ENCODE measurements around the gene LPP. TPM values are rescaled to one million over a fixed set of nuclear protein-coding genes. Genes with fewer than 3 reads are reported as not detected.

The LPP gene
- total and polyA plus RNA-seq, 2 donors (not counting 1 experiment from before 2014, with no cell fraction given), result 7.6 to 81.7 TPM

DNA sequence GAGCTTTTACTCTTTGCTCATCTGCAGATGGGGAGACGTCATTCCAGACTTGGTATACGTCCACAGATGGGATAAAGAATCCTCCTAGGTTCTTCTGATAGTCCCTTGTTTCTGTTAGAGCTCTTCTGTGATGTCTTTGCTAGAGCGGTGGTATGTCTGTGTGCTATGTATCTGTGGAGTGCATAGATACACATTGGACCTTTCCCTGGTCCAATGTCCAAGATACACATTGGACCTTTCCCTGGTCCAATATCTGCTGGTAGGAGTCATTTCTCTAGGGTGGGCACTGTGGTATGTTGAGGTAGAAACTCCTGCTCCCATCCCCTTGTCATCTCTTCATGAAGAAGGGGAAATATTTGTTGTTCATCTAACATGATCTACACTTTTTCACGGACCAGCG is 47.5 kb upstream of the LPP start:
- H3K4me3 ChIP-seq (ENCODE audit: control extremely low read depth in 1 of 5, extremely low read depth in 1 of 5, insufficient read depth in 1 of 5, low read depth in 2 of 5, low read length in 4 of 5), result no peak overlapping the region
- no peak for DNase-seq
- peaks cover 31% of the 10 kb centered on the region for H3K4me1 Mint-ChIP-seq
- no peak overlapping the region for H3K9ac ChIP-seq (ENCODE audit: low read length)
- H3K79me2 ChIP-seq (ENCODE audit: control insufficient read depth, insufficient read depth, low read length), result no peaks in the 10 kb centered on the region
- no peaks in the 10 kb centered on the region for H3K27me3 ChIP-seq (replicated peaks in 1 of 4; ENCODE audit: control extremely low read depth in 1 of 4, control insufficient read depth in 3 of 4, insufficient read depth in 4 of 4, low read length in 3 of 4)
- ATAC-seq (ENCODE audit: low read depth), result no peak
- H3K27me3 Mint-ChIP-seq, result no peaks in the 10 kb centered on the region
- POLR2A ChIA-PET, result no interaction called here
- intact Hi-C loops (cut with micrococcal nuclease), result loop anchor here (5.0 kb wide), 1 partner anchor 359 kb away; the partner anchor contains the start of gene BCL6
- H3K4me1 ChIP-seq (ENCODE audit: control insufficient read depth in 2 of 2, insufficient read depth in 2 of 2, low read length in 2 of 2), result peaks cover 19 to 29% of the 10 kb centered on the region in 2 donors
- no peak overlapping the region for H3K27ac Mint-ChIP-seq
- CTCF ChIA-PET, result interaction anchor here (0.9 to 1.3 kb wide), 2 partner anchors 8 to 366 kb away, joined by 3 read pairs; no protein-coding TSS in a partner anchor
- no peak for TF ChIP-seq EZH2 (IDR thresholded peaks at IDR 0.05; ENCODE audit: borderline replicate concordance, insufficient read depth, low read depth, low read length, poor library complexity, severe bottlenecking)
- TF ChIP-seq, protein P1, sequence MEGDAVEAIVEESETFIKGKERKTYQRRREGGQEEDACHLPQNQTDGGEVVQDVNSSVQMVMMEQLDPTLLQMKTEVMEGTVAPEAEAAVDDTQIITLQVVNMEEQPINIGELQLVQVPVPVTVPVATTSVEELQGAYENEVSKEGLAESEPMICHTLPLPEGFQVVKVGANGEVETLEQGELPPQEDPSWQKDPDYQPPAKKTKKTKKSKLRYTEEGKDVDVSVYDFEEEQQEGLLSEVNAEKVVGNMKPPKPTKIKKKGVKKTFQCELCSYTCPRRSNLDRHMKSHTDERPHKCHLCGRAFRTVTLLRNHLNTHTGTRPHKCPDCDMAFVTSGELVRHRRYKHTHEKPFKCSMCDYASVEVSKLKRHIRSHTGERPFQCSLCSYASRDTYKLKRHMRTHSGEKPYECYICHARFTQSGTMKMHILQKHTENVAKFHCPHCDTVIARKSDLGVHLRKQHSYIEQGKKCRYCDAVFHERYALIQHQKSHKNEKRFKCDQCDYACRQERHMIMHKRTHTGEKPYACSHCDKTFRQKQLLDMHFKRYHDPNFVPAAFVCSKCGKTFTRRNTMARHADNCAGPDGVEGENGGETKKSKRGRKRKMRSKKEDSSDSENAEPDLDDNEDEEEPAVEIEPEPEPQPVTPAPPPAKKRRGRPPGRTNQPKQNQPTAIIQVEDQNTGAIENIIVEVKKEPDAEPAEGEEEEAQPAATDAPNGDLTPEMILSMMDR (IDR thresholded peaks at IDR 0.05), result no peak
- H4K20me1 ChIP-seq (ENCODE audit: control insufficient read depth, insufficient read depth, low read length, poor library complexity, severe bottlenecking), result no peaks in the 10 kb centered on the region
- no peak overlapping the region for H2AFZ ChIP-seq (ENCODE audit: insufficient read depth, low read depth, low read length, poor library complexity, severe bottlenecking)
- H3K27ac ChIP-seq (ENCODE audit: low read length in 2 of 2), result no peak overlapping the region
- no peaks in the 10 kb centered on the region for H3K9me3 ChIP-seq (ENCODE audit: control extremely low read depth in 1 of 3, control insufficient read depth in 2 of 3, insufficient read depth in 1 of 3, low read length in 2 of 3)
- no peaks in the 10 kb centered on the region for H3K36me3 ChIP-seq (replicated peaks in 1 of 2; ENCODE audit: control extremely low read depth in 1 of 2, control insufficient read depth in 1 of 2, extremely low read depth in 1 of 2, insufficient read depth in 2 of 2, low read length in 1 of 2)
- H3K4me3 Mint-ChIP-seq, result no peak overlapping the region
- H3K4me2 ChIP-seq (replicated peaks; ENCODE audit: low read depth, low read length, poor library complexity, severe bottlenecking), result no peak overlapping the region
- no peaks in the 10 kb centered on the region for H3K9me3 Mint-ChIP-seq (ENCODE audit: insufficient read depth)
- 100% methylated on average over 2 of the region's 5 CpGs for WGBS (ENCODE audit: insufficient coverage)

DNA sequence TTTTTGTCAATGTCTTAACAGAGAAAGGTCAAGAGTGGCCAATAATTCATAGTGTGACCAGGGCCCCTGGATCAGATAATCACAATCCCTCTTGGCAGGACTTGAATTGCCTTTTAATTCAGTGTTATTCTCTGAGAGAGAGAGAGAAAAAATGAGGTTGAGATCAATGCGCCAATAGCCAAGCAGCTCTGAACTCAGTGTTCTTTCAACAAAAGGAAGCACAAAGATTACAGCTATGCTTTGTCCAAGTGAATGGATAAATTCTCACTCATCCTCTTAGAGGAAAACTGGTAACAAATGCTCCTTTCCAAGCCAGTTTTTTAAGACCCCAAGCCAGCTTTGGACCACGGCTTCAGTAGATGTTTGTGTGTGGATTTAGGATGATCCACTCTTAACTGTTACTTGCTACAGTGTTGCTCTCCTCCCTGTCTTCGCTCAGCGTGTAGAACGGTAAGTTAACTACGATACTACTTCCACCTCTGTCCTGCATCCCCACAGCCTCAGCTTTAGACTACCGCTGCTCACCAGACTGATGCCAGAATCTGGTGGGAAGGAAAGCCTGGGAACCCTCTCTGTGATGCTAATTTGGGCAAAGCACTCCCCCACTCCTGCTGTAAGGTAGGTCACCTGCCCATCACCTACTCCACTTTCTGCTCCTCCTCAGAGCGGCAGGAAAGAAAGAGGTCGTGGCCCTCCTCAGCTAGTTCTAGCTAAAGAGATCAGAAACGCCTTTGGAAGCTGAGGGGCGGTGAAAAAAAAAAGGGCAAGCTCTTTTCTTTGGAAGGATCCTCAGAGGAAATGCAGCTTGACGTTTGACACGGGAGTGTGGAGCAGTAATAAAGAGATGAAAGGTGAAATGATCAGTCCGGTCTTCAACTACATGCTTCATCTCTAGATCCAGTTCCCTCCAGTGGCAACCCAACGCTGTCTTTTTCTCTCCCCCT is 46.8 kb upstream of the LPP start:
- Histone ChIP-seq H3K4me1 (ENCODE audit: control insufficient read depth in 2 of 2, insufficient read depth in 2 of 2, low read length in 2 of 2) (peaks cover 19 to 29% of the 10 kb centered on the region in 2 donors), H3K27ac (ENCODE audit: low read length in 2 of 2) (no peak overlapping the region), H4K20me1 (ENCODE audit: control insufficient read depth, insufficient read depth, low read length, poor library complexity, severe bottlenecking) (no peaks in the 10 kb centered on the region), H3K79me2 (ENCODE audit: control insufficient read depth, insufficient read depth, low read length) (no peaks in the 10 kb centered on the region), H3K27me3 (replicated peaks in 1 of 4; ENCODE audit: control extremely low read depth in 1 of 4, control insufficient read depth in 3 of 4, insufficient read depth in 4 of 4, low read length in 3 of 4) (no peaks in the 10 kb centered on the region), H3K9ac (ENCODE audit: low read length) (no peak overlapping the region), H3K4me3 (ENCODE audit: control extremely low read depth in 1 of 5, extremely low read depth in 1 of 5, insufficient read depth in 1 of 5, low read depth in 2 of 5, low read length in 4 of 5) (no peak overlapping the region), H2AFZ (ENCODE audit: insufficient read depth, low read depth, low read length, poor library complexity, severe bottlenecking) (no peak overlapping the region), H3K36me3 (replicated peaks in 1 of 2; ENCODE audit: control extremely low read depth in 1 of 2, control insufficient read depth in 1 of 2, extremely low read depth in 1 of 2, insufficient read depth in 2 of 2, low read length in 1 of 2) (no peaks in the 10 kb centered on the region), H3K9me3 (ENCODE audit: control extremely low read depth in 1 of 3, control insufficient read depth in 2 of 3, insufficient read depth in 1 of 3, low read length in 2 of 3) (no peaks in the 10 kb centered on the region), H3K4me2 (replicated peaks; ENCODE audit: low read depth, low read length, poor library complexity, severe bottlenecking) (no peak overlapping the region)
- ChIA-PET POLR2A (no interaction called here), CTCF (interaction anchor here (0.6 to 1.3 kb wide), 3 partner anchors 9 to 367 kb away, joined by 3 read pairs; no protein-coding TSS in a partner anchor)
- TF ChIP-seq, protein P1 (IDR thresholded peaks at IDR 0.05), result no peak
- no peak for TF ChIP-seq EZH2 (IDR thresholded peaks at IDR 0.05; ENCODE audit: borderline replicate concordance, insufficient read depth, low read depth, low read length, poor library complexity, severe bottlenecking)
- Mint-ChIP-seq H3K27me3 (no peaks in the 10 kb centered on the region), H3K4me3 (no peak overlapping the region), H3K27ac (no peak overlapping the region), H3K9me3 (ENCODE audit: insufficient read depth) (no peaks in the 10 kb centered on the region), H3K4me1 (peaks cover 31% of the 10 kb centered on the region)
- intact Hi-C loops (cut with micrococcal nuclease), result loop anchor here (5.0 kb wide), 1 partner anchor 360 kb away; the partner anchor contains the start of gene BCL6
- DNase-seq (no peak), ATAC-seq (ENCODE audit: low read depth) (no peak)
- WGBS (ENCODE audit: insufficient coverage), result 100% methylated on average over 3 of the region's 15 CpGs
